NB4 (cell line): ENCODE data around the gene EPS8L2.
"Not testable (repeated sequence)": the region's sequence is repeated elsewhere in the genome, so short reads cannot be mapped to it uniquely, and the experiment has no call there.

Experiments used
- DNase-seq: peaks from one replicate; pipeline ENCODE4 v3.0.0; 2010; ENCODE audit warnings: low read depth
- H3K4me3 ChIP-seq: one replicate; pipeline ENCODE4 v1.5.1; 2011; ENCODE audit warnings: mild to moderate bottlenecking, low read depth, low read length, moderate library complexity
- MYC ChIP-seq: IDR thresholded peaks from 2 replicates; pipeline ENCODE4 v1.6.1; 2011; ENCODE audit warnings: low read depth, low read length
- POLR2A ChIP-seq: IDR thresholded peaks from 2 replicates; pipeline ENCODE4 v1.6.1; 2011; ENCODE audit warnings: mild to moderate bottlenecking; ENCODE audit not compliant: insufficient read length; ENCODE audit errors: extremely low read depth
- TF ChIP-seq, protein P1 (sequence below): IDR thresholded peaks from 2 replicates; pipeline ENCODE4 v1.6.1; 2011; ENCODE audit warnings: low read depth, low read length
- TF ChIP-seq, protein P2 (sequence below): IDR thresholded peaks from one replicate; pipeline ENCODE4 v1.5.1; 2012; ENCODE audit warnings: low read depth, low read length

The EPS8L2 gene

DNA sequence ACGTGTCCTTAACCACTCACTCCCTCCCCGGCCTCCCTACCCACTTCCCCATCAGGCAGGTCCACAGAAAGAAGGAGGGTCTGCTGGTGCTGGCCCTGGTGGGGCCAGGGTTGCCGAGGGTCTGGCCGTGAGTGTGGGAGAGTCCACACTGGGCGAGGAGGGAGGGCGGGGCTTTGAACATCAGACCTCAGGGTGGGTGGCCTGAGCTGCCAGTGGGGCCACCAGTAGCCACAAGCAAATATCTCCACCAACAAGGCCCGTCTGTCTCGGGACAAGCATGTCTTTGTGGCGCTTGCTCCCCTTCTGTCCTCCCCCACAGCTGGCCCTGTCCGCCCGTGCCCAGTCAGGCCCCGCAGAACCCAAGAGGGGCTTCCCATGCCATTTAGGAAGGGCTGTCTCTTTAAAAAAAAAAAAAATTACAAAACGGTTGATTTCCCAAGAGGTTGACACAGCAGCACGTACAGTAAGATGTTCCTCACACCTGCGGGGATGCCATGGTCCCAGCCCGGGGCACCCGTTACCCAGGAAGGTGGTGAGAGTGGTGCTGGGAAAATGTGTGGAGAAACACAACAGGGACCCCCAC is 23.6 kb downstream of the EPS8L2 start:
- TF ChIP-seq MYC (no peak), POLR2A (no peak)
- TF ChIP-seq, protein P1, sequence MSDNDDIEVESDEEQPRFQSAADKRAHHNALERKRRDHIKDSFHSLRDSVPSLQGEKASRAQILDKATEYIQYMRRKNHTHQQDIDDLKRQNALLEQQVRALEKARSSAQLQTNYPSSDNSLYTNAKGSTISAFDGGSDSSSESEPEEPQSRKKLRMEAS, result no peak
- TF ChIP-seq, protein P2, sequence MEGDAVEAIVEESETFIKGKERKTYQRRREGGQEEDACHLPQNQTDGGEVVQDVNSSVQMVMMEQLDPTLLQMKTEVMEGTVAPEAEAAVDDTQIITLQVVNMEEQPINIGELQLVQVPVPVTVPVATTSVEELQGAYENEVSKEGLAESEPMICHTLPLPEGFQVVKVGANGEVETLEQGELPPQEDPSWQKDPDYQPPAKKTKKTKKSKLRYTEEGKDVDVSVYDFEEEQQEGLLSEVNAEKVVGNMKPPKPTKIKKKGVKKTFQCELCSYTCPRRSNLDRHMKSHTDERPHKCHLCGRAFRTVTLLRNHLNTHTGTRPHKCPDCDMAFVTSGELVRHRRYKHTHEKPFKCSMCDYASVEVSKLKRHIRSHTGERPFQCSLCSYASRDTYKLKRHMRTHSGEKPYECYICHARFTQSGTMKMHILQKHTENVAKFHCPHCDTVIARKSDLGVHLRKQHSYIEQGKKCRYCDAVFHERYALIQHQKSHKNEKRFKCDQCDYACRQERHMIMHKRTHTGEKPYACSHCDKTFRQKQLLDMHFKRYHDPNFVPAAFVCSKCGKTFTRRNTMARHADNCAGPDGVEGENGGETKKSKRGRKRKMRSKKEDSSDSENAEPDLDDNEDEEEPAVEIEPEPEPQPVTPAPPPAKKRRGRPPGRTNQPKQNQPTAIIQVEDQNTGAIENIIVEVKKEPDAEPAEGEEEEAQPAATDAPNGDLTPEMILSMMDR, result no peak
- no peak overlapping the region for H3K4me3 ChIP-seq
- DNase-seq, result peak; percentile 50

DNA sequence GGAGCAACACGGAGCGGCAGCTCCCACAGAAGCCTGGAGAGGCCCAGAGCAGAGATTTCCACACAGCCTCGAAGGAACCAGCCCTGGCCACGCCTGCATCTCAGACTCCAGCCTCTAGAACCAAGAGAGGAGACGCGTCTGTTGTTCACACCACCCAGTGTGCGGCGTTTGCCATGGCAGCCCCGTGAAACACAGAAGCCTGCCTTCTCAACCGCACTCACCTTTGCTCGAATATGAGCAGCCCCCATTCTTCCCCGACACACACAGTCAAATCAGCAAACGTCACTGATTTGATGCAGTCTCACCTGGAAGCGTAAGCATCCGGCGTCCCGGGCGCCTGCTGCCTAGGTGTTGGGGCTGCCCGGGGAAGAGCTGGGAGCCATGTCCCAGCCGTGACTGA is 27.0 kb downstream of the EPS8L2 start:
- TF ChIP-seq, protein P2, result no peak
- TF ChIP-seq, protein P1, result no peak
- TF ChIP-seq MYC (no peak), POLR2A (no peak)
- no peak for DNase-seq
- H3K4me3 ChIP-seq, result no peak overlapping the region

DNA sequence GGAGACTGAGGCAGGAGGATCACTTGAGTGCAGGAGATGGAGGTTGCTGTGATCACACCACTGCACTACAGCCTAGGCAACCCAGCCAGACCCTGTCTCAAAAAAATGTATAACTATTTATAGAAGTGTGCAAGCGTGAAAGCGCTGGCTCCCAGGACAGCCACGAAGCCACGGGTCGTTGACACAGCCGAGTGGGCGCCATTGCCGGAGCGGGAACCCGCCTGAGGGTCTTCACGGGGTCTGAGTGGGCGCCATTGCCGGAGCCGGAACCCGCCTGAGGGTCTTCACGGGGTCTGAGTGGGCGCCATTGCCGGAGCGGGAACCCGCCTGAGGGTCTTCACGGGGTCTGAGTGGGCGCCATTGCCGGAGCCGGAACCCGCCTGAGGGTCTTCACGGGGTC is 28.5 kb downstream of the EPS8L2 start:
- not testable (repeated sequence) for DNase-seq, H3K4me3 ChIP-seq

DNA sequence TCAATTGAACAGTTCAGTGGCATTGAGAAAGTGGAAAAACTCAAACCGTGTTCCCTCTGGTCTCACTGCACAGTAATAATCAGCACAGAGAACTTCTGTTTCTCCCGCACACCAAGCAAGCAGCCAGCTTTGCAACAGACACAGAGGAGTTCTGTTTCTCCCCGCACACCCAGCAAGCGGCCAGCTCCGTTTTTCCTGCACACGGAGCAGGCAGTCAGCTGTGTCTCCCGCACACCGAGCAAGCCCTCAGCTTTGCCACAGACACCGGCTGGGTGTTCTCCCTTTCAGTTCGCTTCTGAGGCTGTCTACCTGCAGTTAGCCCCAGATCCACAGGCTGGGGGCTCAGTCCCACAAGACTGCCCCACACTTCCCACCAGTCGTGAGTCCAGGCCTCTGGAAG is 31.3 kb downstream of the EPS8L2 start:
- no peak for TF ChIP-seq MYC
- TF ChIP-seq POLR2A, result no peak
- TF ChIP-seq, protein P1, result no peak
- TF ChIP-seq, protein P2, result no peak
- no peak overlapping the region for H3K4me3 ChIP-seq
- no peak for DNase-seq

DNA sequence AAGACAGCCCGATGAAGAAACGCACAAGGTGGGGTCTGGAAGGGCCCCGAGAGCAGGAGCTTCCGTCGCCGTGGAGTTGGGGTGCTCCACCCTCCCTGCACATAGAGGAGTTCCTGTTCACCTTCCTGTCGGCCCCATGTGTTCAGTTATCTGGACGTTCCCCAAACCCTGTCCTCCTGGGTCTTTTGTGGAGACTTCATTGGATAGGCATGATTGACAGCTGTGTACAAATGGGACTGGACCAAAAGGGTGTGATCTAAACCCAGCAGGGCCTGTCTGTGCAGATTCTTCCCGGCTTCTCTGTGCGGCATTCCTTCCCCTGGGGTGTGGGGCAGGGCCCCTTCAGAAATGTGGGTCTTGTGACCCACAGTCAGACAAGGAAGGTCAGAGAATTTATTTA is 31.9 kb downstream of the EPS8L2 start:
- not testable (repeated sequence) for DNase-seq, H3K4me3 ChIP-seq

DNA sequence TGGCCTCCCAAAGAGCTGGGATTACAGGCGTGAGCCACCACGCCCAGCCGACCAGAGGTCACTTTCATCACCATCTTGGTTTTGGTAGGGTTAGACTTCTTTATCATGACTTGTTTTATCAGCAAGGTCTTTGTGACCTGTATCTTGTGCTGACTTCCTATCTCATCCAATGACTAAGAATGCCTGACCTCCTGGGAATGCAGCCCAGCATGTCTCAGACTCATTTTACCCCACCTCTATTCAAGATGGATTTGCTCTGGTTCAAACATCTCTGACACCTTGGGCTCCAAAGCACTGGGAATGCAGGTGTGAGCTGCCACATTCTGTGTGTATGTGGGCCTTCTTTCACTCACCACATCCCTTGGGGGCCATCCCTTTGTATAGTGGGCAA is 36.1 kb downstream of the EPS8L2 start:
- no peak overlapping the region for H3K4me3 ChIP-seq
- no peak for DNase-seq
- TF ChIP-seq, protein P2, result no peak
- TF ChIP-seq POLR2A (no peak), MYC (no peak)
- TF ChIP-seq, protein P1, result no peak

DNA sequence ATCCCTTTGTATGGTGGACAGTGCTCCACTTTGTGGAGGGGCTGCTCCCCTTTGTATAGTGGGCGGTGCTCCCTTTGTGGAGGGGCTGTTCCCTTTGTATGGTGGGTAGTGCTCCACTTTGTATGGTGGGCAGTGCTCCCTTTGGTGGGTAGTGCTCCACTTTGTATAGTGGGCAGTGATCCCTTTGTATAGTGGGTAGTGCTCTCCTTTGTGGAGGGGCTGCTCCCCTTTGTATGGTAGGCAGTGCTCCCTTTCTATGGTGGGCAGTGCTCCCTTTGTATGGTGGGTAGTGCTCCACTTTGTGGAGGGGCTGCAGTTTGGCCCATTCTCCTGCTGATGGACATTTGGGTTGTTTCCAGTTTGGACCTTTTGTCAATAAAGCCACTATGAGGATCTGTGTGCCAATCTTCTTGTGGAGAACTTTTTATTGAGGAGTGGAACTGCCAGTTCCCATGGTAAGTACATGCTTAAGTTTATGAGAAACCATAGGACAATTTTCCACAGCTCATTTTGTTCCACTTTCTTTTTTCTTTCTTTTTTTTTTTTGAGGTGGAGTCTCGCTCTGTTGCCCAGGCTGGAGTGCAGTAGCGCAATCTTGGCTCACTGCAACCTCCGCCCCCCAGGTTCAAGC is 36.7 kb downstream of the EPS8L2 start:
- TF ChIP-seq MYC (no peak), POLR2A (no peak)
- H3K4me3 ChIP-seq, result no peak overlapping the region
- DNase-seq, result no peak
